Endothelial cell of umbilical vein (primary cell): Measurements from ENCODE around the gene WIPF3. TPM values are rescaled to one million over a fixed set of nuclear protein-coding genes. Genes with fewer than 3 reads are reported as not detected.

Experiments
- BruUV-seq: library from RNA; stranded (reverse); fragments of 400-500 nt; replicated peaks from 2 replicates; lab custom pipeline; 2021; lab: Mats Ljungman, UMichigan
- CTCF ChIA-PET: fragments of 300-600, 350-600 bp; sonication (Branson Sonifier 250); formaldehyde crosslinking; loops from one replicate; lab custom pipeline; 2021; ENCODE audit warnings: antibody characterized with exemption, inconsistent platforms; lab: Charles Lee
- POLR2A ChIA-PET: fragments of 300-600, 350-600 bp; sonication (Branson Sonifier 250); formaldehyde crosslinking; loops from one replicate; lab custom pipeline; 2021; ENCODE audit warnings: antibody characterized with exemption, inconsistent platforms; lab: Charles Lee
- DNase-seq: peaks from one replicate; pipeline ENCODE4 v3.0.0-alpha.2; 2011; ENCODE audit warnings: low read depth, low spot score
- FAIRE-seq: peaks from 2 replicates; lab custom pipeline; 2011; peaks lifted over from hg19 to GRCh38; lab: Jason Lieb, UNC
- H2AFZ ChIP-seq: 2 replicates; pipeline ENCODE4 v1.6.0; 2012; ENCODE audit warnings: low read depth, low read length, control low read depth, inconsistent platforms
- H3K27ac ChIP-seq: 2 replicates; pipeline ENCODE4 v1.5.1; 2011; ENCODE audit warnings: low read depth, mild to moderate bottlenecking, control low read depth, low read length, moderate library complexity; ENCODE audit not compliant: insufficient read depth
- H3K27me3 ChIP-seq, 2 experiments: 2 replicates each; pipeline versions ENCODE4 v1.6.0 to v1.6.1; 2011; ENCODE audit warnings: low read length in 2 of 2, mixed read lengths in 1 of 2; ENCODE audit not compliant: control insufficient read depth in 2 of 2, insufficient read depth in 2 of 2
- H3K36me3 ChIP-seq, 2 experiments: 2 replicates in 1 of 2; 3 replicates in 1 of 2; pipeline ENCODE4 v1.5.1; 2011; ENCODE audit warnings: low read length in 2 of 2, mild to moderate bottlenecking in 1 of 2, moderate library complexity in 1 of 2; ENCODE audit not compliant: control insufficient read depth in 2 of 2, insufficient read depth in 2 of 2; ENCODE audit errors: extremely low read depth in 1 of 2
- H3K4me1 ChIP-seq: 3 replicates; pipeline ENCODE4 v1.5.1; 2011; ENCODE audit warnings: mild to moderate bottlenecking, low read length; ENCODE audit not compliant: control insufficient read depth, insufficient read depth; ENCODE audit errors: extremely low read depth
- H3K4me2 ChIP-seq: 2 replicates; pipeline ENCODE4 v1.6.1; 2011; ENCODE audit warnings: low read length, control low read depth, mixed read lengths; ENCODE audit not compliant: insufficient read depth
- H3K4me3 ChIP-seq, 3 experiments: fragments of 200-600 bp in 1 of 3; sonication (generic), shearing (Covaris generic) in 1 of 3; replicated peaks in 1 of 3; 2 replicates each; pipeline ENCODE4 v1.5.1; 2011 to 2016; ENCODE audit warnings: control low read depth in 3 of 3, low read length in 3 of 3, mild to moderate bottlenecking in 2 of 3, inconsistent platforms in 1 of 3, low read depth in 1 of 3, moderate library complexity in 1 of 3; ENCODE audit not compliant: insufficient read depth in 1 of 3
- H3K79me2 ChIP-seq: 2 replicates; pipeline ENCODE4 v1.6.0; 2012; ENCODE audit warnings: low read length, inconsistent platforms; ENCODE audit not compliant: control insufficient read depth, insufficient read depth
- H3K9ac ChIP-seq: replicated peaks from 2 replicates; pipeline ENCODE3; 2011; ENCODE audit warnings: low read length, control low read depth; ENCODE audit not compliant: insufficient read depth; ENCODE audit errors: extremely low read depth
- H3K9me1 ChIP-seq: replicated peaks from 3 replicates; pipeline ENCODE4 v1.6.0; 2011; ENCODE audit warnings: mild to moderate bottlenecking, low read length; ENCODE audit not compliant: control insufficient read depth, insufficient read depth; ENCODE audit errors: extremely low read depth
- H3K9me3 ChIP-seq: replicated peaks from 2 replicates; pipeline ENCODE4 v1.5.1; 2012; ENCODE audit warnings: low read length, inconsistent platforms; ENCODE audit not compliant: control insufficient read depth, insufficient read depth
- H4K20me1 ChIP-seq: replicated peaks from 2 replicates; pipeline ENCODE3; 2011; ENCODE audit warnings: mild to moderate bottlenecking, low read length; ENCODE audit not compliant: control insufficient read depth, insufficient read depth; ENCODE audit errors: extremely low read depth
- EZH2 ChIP-seq: IDR thresholded peaks from 2 replicates; pipeline ENCODE4 v1.6.1; 2012; ENCODE audit warnings: borderline replicate concordance, low read depth, mild to moderate bottlenecking, moderate library complexity, low read length, inconsistent platforms; ENCODE audit not compliant: severe bottlenecking
- FOS ChIP-seq: IDR thresholded peaks from 2 replicates; pipeline ENCODE4 v1.6.1; 2011; ENCODE audit warnings: mild to moderate bottlenecking, low read length, moderate library complexity, borderline replicate concordance; ENCODE audit not compliant: insufficient read depth
- GATA2 ChIP-seq: IDR thresholded peaks from 2 replicates; pipeline ENCODE4 v1.7.0; 2011; ENCODE audit warnings: low read depth, mild to moderate bottlenecking, moderate library complexity, mixed read lengths, low read length; ENCODE audit not compliant: insufficient read length, insufficient read depth
- JUN ChIP-seq: IDR thresholded peaks from 2 replicates; pipeline ENCODE4 v1.6.1; 2011; ENCODE audit warnings: borderline replicate concordance, low read depth; ENCODE audit not compliant: insufficient read length, insufficient read depth
- MAX ChIP-seq: IDR thresholded peaks from 2 replicates; pipeline ENCODE4 v1.6.1; 2011; ENCODE audit not compliant: insufficient read depth, insufficient read length
- MYC ChIP-seq: IDR thresholded peaks from one replicate; pipeline ENCODE4 v1.6.1; 2011; ENCODE audit warnings: mild to moderate bottlenecking, low read depth, low read length
- POLR2A ChIP-seq: IDR thresholded peaks from 2 replicates; pipeline ENCODE4 v1.6.1; 2012; ENCODE audit warnings: low read depth, mild to moderate bottlenecking, control low read depth, low read length
- POLR2AphosphoS5 ChIP-seq: IDR thresholded peaks from 2 replicates; pipeline ENCODE4 v1.6.1; 2012; ENCODE audit warnings: low read depth, mild to moderate bottlenecking, control low read depth, low read length, moderate library complexity; ENCODE audit not compliant: insufficient read depth
- dilution Hi-C: fragments of 300-500 bp; cut with MboI; formaldehyde crosslinking; loops from one replicate; pipeline ENCODE4 v1.15.0; 2019; ENCODE audit warnings: low sequenced_read_pairs; ENCODE audit not compliant: extremely low pct_ligation_motif_present
- intact Hi-C: fragments of 100-400 bp; cut with micrococcal nuclease; formaldehyde crosslinking; loops from one replicate; pipeline ENCODE4 v1.10.0; 2022
- polyA plus RNA-seq, 4 experiments: library from polyadenylated mRNA; depleted of rRNA in 3 of 4; stranded (reverse) in 3 of 4; unstranded in 1 of 4; fragments of >200 nt; gene quantifications; 2 replicates each; pipeline versions ENCODE4 v1.2.1 to v1.2.3, GENCODE V29; 2011 to 2012; ENCODE audit warnings: missing spikeins in 1 of 4
- total RNA-seq: library from RNA; stranded (reverse); gene quantifications from 2 replicates; pipeline ENCODE4 v1.2.3, GENCODE V29; 2021
- TF ChIP-seq, protein P1 (sequence below), 2 donors: IDR thresholded peaks; 1 replicate in 1 of 2; 2 replicates in 1 of 2; pipeline ENCODE4 v1.5.1; 2011; ENCODE audit warnings: low read length in 2 of 2, mild to moderate bottlenecking in 2 of 2, moderate library complexity in 2 of 2, control low read depth in 1 of 2, inconsistent platforms in 1 of 2, low read depth in 1 of 2; ENCODE audit not compliant: insufficient read depth in 1 of 2; ENCODE audit errors: extremely low read depth in 1 of 2

Gene WIPF3
- total and polyA plus RNA-seq, 2 donors (not counting 3 experiments of a cell fraction or from before 2014, with no cell fraction given): 0.01 to 0.35 TPM

- BruUV-seq: no TSS peak
- ChIA-PET CTCF (interaction anchor here (2.3 to 3.3 kb wide), 2 partner anchors 13 to 127 kb away, joined by 7 to 18 read pairs; no protein-coding TSS in a partner anchor), POLR2A (no interaction called here)
- Histone ChIP-seq H3K4me2 (no peak overlapping the region), H3K9ac (no peak overlapping the region), H3K79me2 (no peaks in the 10 kb centered on the region), H2AFZ (no peak overlapping the region), H4K20me1 (no peaks in the 10 kb centered on the region), H3K4me3 (no peak overlapping the region), H3K9me1 (no peaks in the 10 kb centered on the region), H3K36me3 (peaks cover 11 to 36% of the 10 kb centered on the region in 2 experiments), H3K27me3 (no peaks in the 10 kb centered on the region), H3K9me3 (no peaks in the 10 kb centered on the region), H3K4me1 (no peaks in the 10 kb centered on the region), H3K27ac (no peak overlapping the region)
- dilution Hi-C loops (no loop called here), intact Hi-C loops (no loop called here)
- FAIRE-seq (no peak), DNase-seq (no peak)
- TF ChIP-seq MYC (no peak), GATA2 (no peak), JUN (no peak), EZH2 (no peak), POLR2AphosphoS5 (no peak), POLR2A (no peak), MAX (no peak), FOS (no peak)
- TF ChIP-seq, protein P1, sequence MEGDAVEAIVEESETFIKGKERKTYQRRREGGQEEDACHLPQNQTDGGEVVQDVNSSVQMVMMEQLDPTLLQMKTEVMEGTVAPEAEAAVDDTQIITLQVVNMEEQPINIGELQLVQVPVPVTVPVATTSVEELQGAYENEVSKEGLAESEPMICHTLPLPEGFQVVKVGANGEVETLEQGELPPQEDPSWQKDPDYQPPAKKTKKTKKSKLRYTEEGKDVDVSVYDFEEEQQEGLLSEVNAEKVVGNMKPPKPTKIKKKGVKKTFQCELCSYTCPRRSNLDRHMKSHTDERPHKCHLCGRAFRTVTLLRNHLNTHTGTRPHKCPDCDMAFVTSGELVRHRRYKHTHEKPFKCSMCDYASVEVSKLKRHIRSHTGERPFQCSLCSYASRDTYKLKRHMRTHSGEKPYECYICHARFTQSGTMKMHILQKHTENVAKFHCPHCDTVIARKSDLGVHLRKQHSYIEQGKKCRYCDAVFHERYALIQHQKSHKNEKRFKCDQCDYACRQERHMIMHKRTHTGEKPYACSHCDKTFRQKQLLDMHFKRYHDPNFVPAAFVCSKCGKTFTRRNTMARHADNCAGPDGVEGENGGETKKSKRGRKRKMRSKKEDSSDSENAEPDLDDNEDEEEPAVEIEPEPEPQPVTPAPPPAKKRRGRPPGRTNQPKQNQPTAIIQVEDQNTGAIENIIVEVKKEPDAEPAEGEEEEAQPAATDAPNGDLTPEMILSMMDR (IDR thresholded peaks at IDR 0.05; ENCODE audit: extremely low read depth in 1 of 2, insufficient read depth in 1 of 2, low read depth in 1 of 2, low read length in 2 of 2): no peak
Observed at GRCh38 chr7:29935111-29935510, 128.8 kb downstream of the WIPF3 start.
